ENCODE data around the gene RELT.
A peak's percentile ranks its signal among the peaks of the same experiment; 100 is the strongest.

Gene RELT

GRCh38 chr11:73380897-73381410 is 4.8 kb downstream of the RELT start:
- no peak overlapping the region for H3K4me3 ChIP-seq (ENCODE audit: low read length)
- H3K4me1 ChIP-seq (ENCODE audit: control insufficient read depth, insufficient read depth, low read length), result peaks cover 22% of the 10 kb centered on the region
- no peak overlapping the region for H3K9ac ChIP-seq (ENCODE audit: low read length)
- H3K36me3 ChIP-seq (ENCODE audit: control insufficient read depth, insufficient read depth, low read length, severe bottlenecking), result no peaks in the 10 kb centered on the region
- no peaks in the 10 kb centered on the region for H3K27me3 ChIP-seq (replicated peaks; ENCODE audit: control insufficient read depth, insufficient read depth, low read length)
- no peak for DNase-seq (ENCODE audit: low read depth)
- H3K9me3 ChIP-seq (ENCODE audit: control insufficient read depth, low read length), result no peaks in the 10 kb centered on the region

GRCh38 chr11:73381589-73381988 is 5.4 kb downstream of the RELT start:
- H3K9ac ChIP-seq (ENCODE audit: low read length), result no peak overlapping the region
- no peaks in the 10 kb centered on the region for H3K27me3 ChIP-seq (replicated peaks; ENCODE audit: control insufficient read depth, insufficient read depth, low read length)
- H3K4me3 ChIP-seq (ENCODE audit: low read length), result no peak overlapping the region
- H3K9me3 ChIP-seq (ENCODE audit: control insufficient read depth, low read length), result no peaks in the 10 kb centered on the region
- DNase-seq (ENCODE audit: low read depth), result no peak
- no peaks in the 10 kb centered on the region for H3K36me3 ChIP-seq (ENCODE audit: control insufficient read depth, insufficient read depth, low read length, severe bottlenecking)
- H3K4me1 ChIP-seq (ENCODE audit: control insufficient read depth, insufficient read depth, low read length), result peaks cover 25% of the 10 kb centered on the region

GRCh38 chr11:73382183-73382582 is 6.0 kb downstream of the RELT start:
- Histone ChIP-seq H3K9me3 (ENCODE audit: control insufficient read depth, low read length) (no peaks in the 10 kb centered on the region), H3K36me3 (ENCODE audit: control insufficient read depth, insufficient read depth, low read length, severe bottlenecking) (no peaks in the 10 kb centered on the region), H3K27me3 (replicated peaks; ENCODE audit: control insufficient read depth, insufficient read depth, low read length) (no peaks in the 10 kb centered on the region), H3K4me3 (ENCODE audit: low read length) (no peak overlapping the region), H3K4me1 (ENCODE audit: control insufficient read depth, insufficient read depth, low read length) (peaks cover 24% of the 10 kb centered on the region), H3K9ac (ENCODE audit: low read length) (no peak overlapping the region)
- DNase-seq (ENCODE audit: low read depth), result no peak

- no peak for DNase-seq (ENCODE audit: low read depth)
- Histone ChIP-seq H3K4me3 (ENCODE audit: low read length) (no peak overlapping the region), H3K27me3 (replicated peaks; ENCODE audit: control insufficient read depth, insufficient read depth, low read length) (no peaks in the 10 kb centered on the region), H3K9me3 (ENCODE audit: control insufficient read depth, low read length) (no peaks in the 10 kb centered on the region), H3K36me3 (ENCODE audit: control insufficient read depth, insufficient read depth, low read length, severe bottlenecking) (no peaks in the 10 kb centered on the region), H3K4me1 (ENCODE audit: control insufficient read depth, insufficient read depth, low read length) (peaks cover 21% of the 10 kb centered on the region), H3K9ac (ENCODE audit: low read length) (no peak overlapping the region)
These were observed 6.5 kb downstream of the RELT start for GRCh38 chr11:73382747-73383146.

- H3K9me3 ChIP-seq (ENCODE audit: control insufficient read depth, low read length), result no peaks in the 10 kb centered on the region
- DNase-seq (ENCODE audit: low read depth), result peak; percentile 22
- no peak overlapping the region for H3K4me3 ChIP-seq (ENCODE audit: low read length)
- peaks cover 21% of the 10 kb centered on the region for H3K4me1 ChIP-seq (ENCODE audit: control insufficient read depth, insufficient read depth, low read length)
- H3K36me3 ChIP-seq (ENCODE audit: control insufficient read depth, insufficient read depth, low read length, severe bottlenecking), result no peaks in the 10 kb centered on the region
- no peaks in the 10 kb centered on the region for H3K27me3 ChIP-seq (replicated peaks; ENCODE audit: control insufficient read depth, insufficient read depth, low read length)
- H3K9ac ChIP-seq (ENCODE audit: low read length), result no peak overlapping the region
These were observed 7.3 kb downstream of the RELT start for GRCh38 chr11:73383249-73384124.

GRCh38 chr11:73384125-73384441 is 7.9 kb downstream of the RELT start:
- H3K4me1 ChIP-seq (ENCODE audit: control insufficient read depth, insufficient read depth, low read length), result peaks cover 18% of the 10 kb centered on the region
- DNase-seq (ENCODE audit: low read depth), result no peak
- H3K9ac ChIP-seq (ENCODE audit: low read length), result no peak overlapping the region
- H3K4me3 ChIP-seq (ENCODE audit: low read length), result no peak overlapping the region
- H3K36me3 ChIP-seq (ENCODE audit: control insufficient read depth, insufficient read depth, low read length, severe bottlenecking), result no peaks in the 10 kb centered on the region
- no peaks in the 10 kb centered on the region for H3K9me3 ChIP-seq (ENCODE audit: control insufficient read depth, low read length)
- no peaks in the 10 kb centered on the region for H3K27me3 ChIP-seq (replicated peaks; ENCODE audit: control insufficient read depth, insufficient read depth, low read length)

GRCh38 chr11:73384531-73384871 is 8.3 kb downstream of the RELT start:
- no peaks in the 10 kb centered on the region for H3K9me3 ChIP-seq (ENCODE audit: control insufficient read depth, low read length)
- H3K4me3 ChIP-seq (ENCODE audit: low read length), result no peak overlapping the region
- DNase-seq (ENCODE audit: low read depth), result no peak
- peaks cover 17% of the 10 kb centered on the region for H3K4me1 ChIP-seq (ENCODE audit: control insufficient read depth, insufficient read depth, low read length)
- no peaks in the 10 kb centered on the region for H3K36me3 ChIP-seq (ENCODE audit: control insufficient read depth, insufficient read depth, low read length, severe bottlenecking)
- no peak overlapping the region for H3K9ac ChIP-seq (ENCODE audit: low read length)
- H3K27me3 ChIP-seq (replicated peaks; ENCODE audit: control insufficient read depth, insufficient read depth, low read length), result no peaks in the 10 kb centered on the region

- H3K9ac ChIP-seq (ENCODE audit: low read length), result peak overlapping the region; percentile 2
- H3K4me1 ChIP-seq (ENCODE audit: control insufficient read depth, insufficient read depth, low read length), result peaks cover 17% of the 10 kb centered on the region
- peak; percentile 21 for DNase-seq (ENCODE audit: low read depth)
These were observed 8.9 kb downstream of the RELT start for GRCh38 chr11:73384872-73385689.

GRCh38 chr11:73386016-73386415 is 9.8 kb downstream of the RELT start:
- peak; percentile 33 for DNase-seq (ENCODE audit: low read depth)
- peaks cover 17% of the 10 kb centered on the region for H3K4me1 ChIP-seq (ENCODE audit: control insufficient read depth, insufficient read depth, low read length)
- no peaks in the 10 kb centered on the region for H3K9me3 ChIP-seq (ENCODE audit: control insufficient read depth, low read length)
- peak overlapping the region; percentile 3 for H3K9ac ChIP-seq (ENCODE audit: low read length)
- peaks cover under 1% of the 10 kb centered on the region for H3K36me3 ChIP-seq (ENCODE audit: control insufficient read depth, insufficient read depth, low read length, severe bottlenecking)
- H3K27me3 ChIP-seq (replicated peaks; ENCODE audit: control insufficient read depth, insufficient read depth, low read length), result no peaks in the 10 kb centered on the region
- no peak overlapping the region for H3K4me3 ChIP-seq (ENCODE audit: low read length)

More at GRCh38 chr11:73384872-73385689, 8.9 kb downstream of the RELT start:
- Histone ChIP-seq H3K27me3 (replicated peaks; ENCODE audit: control insufficient read depth, insufficient read depth, low read length) (no peaks in the 10 kb centered on the region), H3K4me3 (ENCODE audit: low read length) (no peak overlapping the region), H3K36me3 (ENCODE audit: control insufficient read depth, insufficient read depth, low read length, severe bottlenecking) (no peaks in the 10 kb centered on the region), H3K9me3 (ENCODE audit: control insufficient read depth, low read length) (no peaks in the 10 kb centered on the region)

GRCh38 chr11:73386546-73386945 is 10.3 kb downstream of the RELT start:
- Histone ChIP-seq H3K9ac (ENCODE audit: low read length) (peak overlapping the region; percentile 3), H3K27me3 (replicated peaks; ENCODE audit: control insufficient read depth, insufficient read depth, low read length) (no peaks in the 10 kb centered on the region), H3K4me1 (ENCODE audit: control insufficient read depth, insufficient read depth, low read length) (peaks cover 17% of the 10 kb centered on the region), H3K4me3 (ENCODE audit: low read length) (no peak overlapping the region), H3K36me3 (ENCODE audit: control insufficient read depth, insufficient read depth, low read length, severe bottlenecking) (peaks cover 3% of the 10 kb centered on the region), H3K9me3 (ENCODE audit: control insufficient read depth, low read length) (no peaks in the 10 kb centered on the region)
- DNase-seq (ENCODE audit: low read depth), result no peak

- Histone ChIP-seq H3K27me3 (replicated peaks; ENCODE audit: control insufficient read depth, insufficient read depth, low read length) (no peaks in the 10 kb centered on the region), H3K4me3 (ENCODE audit: low read length) (no peak overlapping the region), H3K36me3 (ENCODE audit: control insufficient read depth, insufficient read depth, low read length, severe bottlenecking) (peaks cover 3% of the 10 kb centered on the region), H3K4me1 (ENCODE audit: control insufficient read depth, insufficient read depth, low read length) (peaks cover 17% of the 10 kb centered on the region), H3K9ac (ENCODE audit: low read length) (no peak overlapping the region), H3K9me3 (ENCODE audit: control insufficient read depth, low read length) (no peaks in the 10 kb centered on the region)
- peak; percentile 17 for DNase-seq (ENCODE audit: low read depth)
These were observed 11.5 kb downstream of the RELT start for GRCh38 chr11:73387594-73388264.
